D721Med (cell line): ENCODE results near the gene RPS6KA2.
"Not testable (repeated sequence)": the region's sequence is repeated elsewhere in the genome, so short reads cannot be mapped to it uniquely, and the experiment has no call there.

Experiments
- DNase-seq: peaks from one replicate; pipeline ENCODE4 v3.0.0; 2011; ENCODE audit warnings: low spot score; ENCODE audit not compliant: insufficient read length
- FAIRE-seq: peaks from 2 replicates; lab custom pipeline; 2011; peaks lifted over from hg19 to GRCh38; lab: Jason Lieb, UNC
- CTCF ChIP-seq: IDR thresholded peaks from 2 replicates; pipeline ENCODE4 v1.5.1; 2012; ENCODE audit warnings: mild to moderate bottlenecking, control low read depth; ENCODE audit not compliant: insufficient read depth; ENCODE audit errors: missing control alignments

Gene RPS6KA2

GRCh38 chr6:166543603-166544295 is 83.3 kb downstream of the RPS6KA2 start:
- TF ChIP-seq CTCF: no peak

GRCh38 chr6:166542580-166542912 is 84.5 kb downstream of the RPS6KA2 start:
- DNase-seq (no peak), FAIRE-seq (no peak)
- no peak for TF ChIP-seq CTCF

More at GRCh38 chr6:166543603-166544295, 83.3 kb downstream of the RPS6KA2 start:
- no peak for DNase-seq
- no peak for FAIRE-seq

DNA sequence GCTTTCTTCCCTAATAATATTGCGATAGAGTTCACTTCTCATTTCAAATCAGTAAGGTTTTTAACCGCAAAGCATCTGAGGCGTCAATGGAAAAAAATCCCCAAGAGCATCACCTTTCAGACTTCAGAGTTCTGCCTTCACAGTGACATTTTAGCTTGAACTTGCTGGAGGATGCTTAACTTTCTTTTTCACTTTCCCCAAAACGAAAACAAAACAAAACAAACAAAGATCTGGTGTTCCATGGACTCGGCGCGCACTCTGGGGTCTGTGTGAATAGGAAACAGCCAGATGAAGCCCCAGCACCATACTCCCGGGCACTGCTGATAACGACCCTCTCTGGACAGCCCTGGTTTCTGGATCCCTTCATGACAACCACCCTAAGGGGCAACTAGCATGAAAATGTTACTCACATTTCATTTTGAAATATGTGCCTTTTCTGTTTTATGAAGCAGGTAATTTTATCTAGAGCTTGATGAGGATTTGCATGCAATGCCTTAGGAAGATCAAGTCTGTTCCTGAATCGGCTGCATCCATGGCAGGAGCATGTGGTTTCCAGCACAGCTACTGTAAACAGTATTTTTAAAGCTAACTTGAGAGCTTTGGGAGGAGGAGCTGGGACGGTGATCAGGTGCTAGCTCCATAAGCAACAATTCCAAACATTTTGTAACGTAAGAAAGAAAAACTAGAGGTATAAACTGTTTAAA is 85.0 kb downstream of the RPS6KA2 start:
- DNase-seq (no peak), FAIRE-seq (no peak)
- no peak for TF ChIP-seq CTCF

- TF ChIP-seq CTCF: no peak
- FAIRE-seq (no peak), DNase-seq (no peak)
Observed at GRCh38 chr6:166541366-166541765, 85.7 kb downstream of the RPS6KA2 start.

DNA sequence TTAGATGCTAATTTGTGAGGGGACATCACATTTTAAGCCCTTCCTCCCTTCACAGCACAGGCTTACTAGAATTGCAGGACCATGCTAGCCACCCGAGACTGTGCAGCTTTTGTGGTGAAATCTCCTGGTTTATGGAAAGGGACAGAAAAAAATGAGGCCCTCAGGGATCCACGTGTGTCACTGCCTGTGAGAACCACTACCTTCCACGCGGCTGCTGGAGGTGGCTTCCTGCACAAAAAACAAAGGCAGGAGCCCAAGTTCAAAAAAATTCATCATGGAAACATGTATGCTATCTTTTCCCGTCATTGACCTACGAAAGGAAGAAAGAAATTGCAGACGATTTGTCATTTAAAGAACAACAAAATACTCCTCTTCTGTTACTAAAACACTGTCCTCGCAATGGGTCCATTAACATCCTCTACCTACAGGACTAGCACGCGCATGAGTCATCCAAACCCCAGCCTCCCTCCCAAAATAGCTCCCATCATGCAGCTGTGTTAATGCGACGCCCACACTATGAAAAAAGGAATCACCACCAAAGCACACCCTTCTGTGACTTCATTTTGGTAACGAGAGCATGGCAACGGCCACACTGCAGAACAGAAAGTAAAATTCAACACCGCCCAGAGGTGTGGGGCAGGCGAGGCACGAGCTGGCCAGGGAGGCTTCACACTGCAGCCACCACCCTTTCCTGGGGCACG is 86.3 kb downstream of the RPS6KA2 start:
- FAIRE-seq (no peak), DNase-seq (no peak)
- no peak for TF ChIP-seq CTCF

DNA sequence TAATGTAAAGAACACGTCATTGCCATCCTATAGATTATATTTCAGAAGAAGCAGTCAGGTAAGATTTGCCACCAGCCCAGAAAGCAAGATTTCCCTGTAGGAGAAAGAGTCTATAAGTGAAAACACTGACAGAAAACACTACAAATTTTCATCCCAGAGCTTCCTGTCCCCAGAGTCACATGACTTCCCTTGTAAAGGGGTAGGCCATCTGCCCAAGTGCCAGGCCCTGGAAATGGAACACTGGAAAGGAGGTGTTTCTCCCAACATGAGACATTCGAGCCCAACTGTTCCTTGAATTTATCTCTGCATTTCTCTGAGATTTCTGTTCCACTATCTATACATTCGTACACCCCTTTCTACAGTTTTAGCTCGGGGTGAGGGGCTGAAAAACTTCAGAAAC is 87.5 kb downstream of the RPS6KA2 start:
- DNase-seq: no peak
- TF ChIP-seq CTCF: no peak
- FAIRE-seq: no peak

DNA sequence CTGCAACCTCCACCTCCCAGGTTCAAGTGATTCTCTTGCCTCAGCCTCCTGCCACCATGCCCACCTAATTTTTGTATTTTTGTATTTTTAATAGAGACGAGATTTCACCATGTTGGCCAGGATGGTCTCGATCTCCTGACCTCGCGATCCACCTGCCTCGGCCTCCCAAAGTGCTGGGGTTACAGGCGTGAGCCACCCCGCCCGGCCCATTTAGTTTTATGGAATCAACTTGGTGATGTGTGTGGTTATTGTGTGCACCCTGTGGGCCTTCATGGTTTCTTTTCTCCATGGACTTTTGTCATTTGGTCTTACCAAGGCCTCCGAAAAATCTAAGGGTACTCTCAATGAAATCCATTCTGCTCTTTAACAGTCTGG is 88.1 kb downstream of the RPS6KA2 start:
- not testable (repeated sequence) for DNase-seq, FAIRE-seq
